ENCODE measurements around the gene KLHL3.

DNA sequence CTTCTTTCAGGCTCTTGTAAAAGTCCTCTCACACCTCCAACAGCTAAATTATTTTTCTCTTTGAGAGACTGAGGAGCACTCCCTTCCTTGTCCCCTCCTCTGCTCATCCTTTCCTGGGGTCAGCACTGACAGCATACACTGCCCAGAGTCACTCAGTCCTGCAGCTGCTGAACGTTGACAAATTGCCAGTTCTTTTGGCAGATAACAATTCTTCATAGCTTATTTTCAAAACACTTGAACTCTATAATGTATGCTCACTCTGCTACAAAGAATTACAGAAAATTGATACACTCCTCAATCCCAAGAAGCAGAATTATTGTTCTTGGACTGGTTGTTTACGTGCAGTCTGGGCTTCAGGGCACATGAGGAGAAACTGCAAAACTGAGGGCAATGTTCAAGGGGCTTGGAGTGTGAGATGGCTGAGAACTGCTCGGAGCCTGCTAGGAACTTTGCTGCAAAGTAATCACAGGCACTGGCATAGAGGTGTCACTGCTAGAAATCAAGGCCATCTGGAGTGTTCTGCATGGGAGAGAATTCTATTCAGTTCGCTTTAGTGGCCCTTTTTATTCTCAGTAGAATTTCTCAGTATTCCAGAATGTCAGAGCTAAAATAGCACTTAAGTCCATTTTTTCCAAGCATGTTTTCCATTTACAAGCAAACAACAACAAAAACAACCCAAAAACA, 140.4 kb downstream of the KLHL3 start:
- no peak for TF ChIP-seq POLR2A (IDR thresholded peaks at IDR 0.05)
- TF ChIP-seq, protein P1, sequence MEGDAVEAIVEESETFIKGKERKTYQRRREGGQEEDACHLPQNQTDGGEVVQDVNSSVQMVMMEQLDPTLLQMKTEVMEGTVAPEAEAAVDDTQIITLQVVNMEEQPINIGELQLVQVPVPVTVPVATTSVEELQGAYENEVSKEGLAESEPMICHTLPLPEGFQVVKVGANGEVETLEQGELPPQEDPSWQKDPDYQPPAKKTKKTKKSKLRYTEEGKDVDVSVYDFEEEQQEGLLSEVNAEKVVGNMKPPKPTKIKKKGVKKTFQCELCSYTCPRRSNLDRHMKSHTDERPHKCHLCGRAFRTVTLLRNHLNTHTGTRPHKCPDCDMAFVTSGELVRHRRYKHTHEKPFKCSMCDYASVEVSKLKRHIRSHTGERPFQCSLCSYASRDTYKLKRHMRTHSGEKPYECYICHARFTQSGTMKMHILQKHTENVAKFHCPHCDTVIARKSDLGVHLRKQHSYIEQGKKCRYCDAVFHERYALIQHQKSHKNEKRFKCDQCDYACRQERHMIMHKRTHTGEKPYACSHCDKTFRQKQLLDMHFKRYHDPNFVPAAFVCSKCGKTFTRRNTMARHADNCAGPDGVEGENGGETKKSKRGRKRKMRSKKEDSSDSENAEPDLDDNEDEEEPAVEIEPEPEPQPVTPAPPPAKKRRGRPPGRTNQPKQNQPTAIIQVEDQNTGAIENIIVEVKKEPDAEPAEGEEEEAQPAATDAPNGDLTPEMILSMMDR (IDR thresholded peaks at IDR 0.05) = no peak

Measured in upper lobe of left lung (tissue), 4 donors.